ENCODE data around the gene PAX7. TPM values are rescaled to one million over a fixed set of nuclear protein-coding genes. Genes with fewer than 3 reads are reported as not detected.
"Not testable (repeated sequence)": the region's sequence is repeated elsewhere in the genome, so short reads cannot be mapped to it uniquely, and the experiment has no call there.

Gene PAX7
- total RNA-seq, 1 donor from 2014 or later: not detected

- intact Hi-C loops (cut with micrococcal nuclease): not testable (repeated sequence)
Observed at GRCh38 chr1:18694289-18694688, 63.6 kb downstream of the PAX7 start.

DNA sequence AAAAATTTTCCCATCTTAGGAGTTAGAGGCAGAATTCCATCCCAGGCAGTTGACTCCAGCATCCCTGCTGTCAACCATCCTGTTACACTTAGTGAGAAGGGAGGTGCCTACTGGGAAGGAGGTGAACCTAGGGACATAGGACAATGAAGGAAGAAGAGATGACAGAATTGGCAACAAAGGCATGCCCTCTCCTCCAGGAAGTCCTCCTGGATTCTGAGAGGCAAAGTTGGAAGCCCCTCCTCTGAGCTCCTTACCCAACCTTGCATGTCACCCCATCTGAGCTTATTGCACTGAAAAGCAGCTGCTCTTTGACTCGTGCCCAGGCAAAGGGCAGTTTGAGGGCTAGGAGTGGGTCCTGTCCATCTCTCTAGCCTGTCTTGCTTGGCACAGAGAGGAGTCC, 66.9 kb downstream of the PAX7 start:
- intact Hi-C loops (cut with micrococcal nuclease): no loop called here

GRCh38 chr1:18700530-18700929, 69.9 kb downstream of the PAX7 start:
- intact Hi-C loops (cut with micrococcal nuclease): no loop called here

GRCh38 chr1:18701183-18701582, 70.5 kb downstream of the PAX7 start:
- intact Hi-C loops (cut with micrococcal nuclease): no loop called here

DNA sequence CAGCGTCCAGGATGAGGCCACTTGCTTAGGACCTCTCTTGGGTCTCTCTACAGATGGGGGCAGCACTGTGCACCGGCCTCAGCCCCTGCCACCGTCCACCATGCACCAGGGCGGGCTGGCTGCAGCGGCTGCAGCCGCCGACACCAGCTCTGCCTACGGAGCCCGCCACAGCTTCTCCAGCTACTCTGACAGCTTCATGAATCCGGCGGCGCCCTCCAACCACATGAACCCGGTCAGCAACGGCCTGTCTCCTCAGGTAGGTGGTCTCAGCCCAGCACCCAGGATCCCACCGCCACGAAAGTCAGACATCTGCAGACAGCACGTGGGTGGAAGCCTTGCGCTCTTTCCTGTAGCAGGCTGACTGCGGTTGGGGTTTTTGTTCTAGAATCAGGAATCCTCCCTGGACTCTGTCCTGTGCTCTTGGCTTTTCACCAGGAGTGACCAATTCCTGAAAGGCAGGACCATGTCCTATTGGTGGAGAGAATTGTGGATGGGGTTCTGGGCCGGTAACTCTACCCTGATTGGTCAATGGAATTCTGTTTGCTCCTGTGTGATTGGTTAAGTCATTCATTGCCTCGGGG, 72.5 kb downstream of the PAX7 start:
- intact Hi-C loops (cut with micrococcal nuclease): no loop called here

DNA sequence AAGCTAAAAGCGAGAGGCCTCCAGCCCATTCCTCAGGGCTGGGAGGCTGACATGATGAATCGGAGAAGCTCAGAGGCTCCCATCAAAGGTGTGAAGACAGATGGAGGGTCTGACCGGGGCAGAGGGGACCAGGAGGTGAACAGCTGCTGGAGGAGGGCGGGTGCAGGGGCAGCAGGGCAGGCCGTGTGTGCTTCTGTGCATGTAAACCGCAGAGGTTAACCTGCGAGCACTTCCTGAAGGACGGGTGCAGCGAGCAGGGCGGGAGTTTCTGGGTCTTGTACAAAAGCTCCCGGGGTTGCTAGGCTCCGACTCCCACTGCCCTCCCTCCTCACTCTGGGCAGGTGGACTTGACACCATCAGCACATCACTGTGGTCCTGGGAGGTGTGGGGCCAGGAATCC, 75.2 kb downstream of the PAX7 start:
- intact Hi-C loops (cut with micrococcal nuclease): no loop called here

- intact Hi-C loops (cut with micrococcal nuclease): no loop called here
Observed at GRCh38 chr1:18707696-18708257, 77.1 kb downstream of the PAX7 start.

- intact Hi-C loops (cut with micrococcal nuclease): no loop called here
Observed at GRCh38 chr1:18710002-18710401, 79.4 kb downstream of the PAX7 start.

DNA sequence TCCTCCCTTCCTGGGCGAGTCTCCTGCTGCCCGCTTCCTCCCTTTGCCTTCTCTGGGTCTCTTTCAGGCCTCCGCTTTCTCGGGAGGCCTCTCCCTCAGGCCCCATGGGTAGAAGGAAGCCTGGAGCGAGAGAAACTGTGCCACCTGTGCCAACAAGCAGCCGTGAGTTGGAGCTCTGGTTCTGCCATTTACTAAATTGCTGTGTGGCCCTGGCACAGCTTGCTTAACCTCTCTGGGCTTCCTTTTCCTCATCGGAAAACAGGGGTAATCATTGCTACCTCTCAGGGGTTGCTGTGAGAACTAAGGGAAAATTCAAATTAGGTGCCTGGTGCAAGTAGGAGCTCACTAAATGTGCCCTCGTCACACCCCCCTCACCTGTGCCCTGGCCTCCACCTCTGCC, 80.4 kb downstream of the PAX7 start:
- intact Hi-C loops (cut with micrococcal nuclease): no loop called here

DNA sequence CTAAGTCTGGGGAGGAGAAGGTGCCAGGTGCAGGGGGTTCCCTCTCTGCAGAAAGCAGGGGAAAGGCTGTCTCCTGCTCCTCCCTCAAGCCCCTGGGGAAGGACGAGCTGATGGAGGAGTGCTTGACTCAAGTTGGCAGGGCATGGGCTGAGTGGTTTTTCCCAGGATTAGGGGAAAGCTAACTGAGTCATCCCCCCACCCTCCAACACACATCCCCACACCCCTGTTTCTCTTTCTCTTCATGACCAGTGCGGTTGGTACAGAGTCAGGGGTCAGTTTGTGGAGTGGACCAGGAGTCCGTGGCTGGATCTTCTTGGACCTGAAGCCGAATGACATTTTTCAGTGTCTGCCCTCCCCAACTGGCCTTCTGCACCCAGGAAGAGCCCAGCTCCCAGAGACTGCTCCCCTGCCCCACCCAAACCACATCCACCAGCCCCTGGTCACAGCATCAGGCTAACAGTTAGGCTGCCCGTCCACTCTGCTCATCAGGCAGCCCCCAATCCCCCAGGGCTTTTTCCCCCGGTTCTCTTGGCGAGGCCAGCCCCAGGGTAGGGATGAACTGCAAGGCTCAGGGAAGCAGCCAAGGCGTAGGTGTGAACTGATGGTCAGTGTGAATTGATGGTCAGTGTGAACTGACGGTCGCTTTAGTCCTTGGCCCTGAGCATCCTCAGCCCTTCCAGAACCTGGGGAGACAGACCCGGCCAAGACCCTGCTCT, 81.0 kb downstream of the PAX7 start:
- intact Hi-C loops (cut with micrococcal nuclease): no loop called here

- intact Hi-C loops (cut with micrococcal nuclease): no loop called here
Observed at GRCh38 chr1:18712252-18712600, 81.6 kb downstream of the PAX7 start.

GRCh38 chr1:18714404-18715175, 83.9 kb downstream of the PAX7 start:
- intact Hi-C loops (cut with micrococcal nuclease): no loop called here

GRCh38 chr1:18716112-18716784, 85.6 kb downstream of the PAX7 start:
- intact Hi-C loops (cut with micrococcal nuclease): no loop called here

- intact Hi-C loops (cut with micrococcal nuclease): no loop called here
Observed at GRCh38 chr1:18716785-18717678, 86.4 kb downstream of the PAX7 start.

GRCh38 chr1:18719786-18720451, 89.3 kb downstream of the PAX7 start:
- intact Hi-C loops (cut with micrococcal nuclease): no loop called here

DNA sequence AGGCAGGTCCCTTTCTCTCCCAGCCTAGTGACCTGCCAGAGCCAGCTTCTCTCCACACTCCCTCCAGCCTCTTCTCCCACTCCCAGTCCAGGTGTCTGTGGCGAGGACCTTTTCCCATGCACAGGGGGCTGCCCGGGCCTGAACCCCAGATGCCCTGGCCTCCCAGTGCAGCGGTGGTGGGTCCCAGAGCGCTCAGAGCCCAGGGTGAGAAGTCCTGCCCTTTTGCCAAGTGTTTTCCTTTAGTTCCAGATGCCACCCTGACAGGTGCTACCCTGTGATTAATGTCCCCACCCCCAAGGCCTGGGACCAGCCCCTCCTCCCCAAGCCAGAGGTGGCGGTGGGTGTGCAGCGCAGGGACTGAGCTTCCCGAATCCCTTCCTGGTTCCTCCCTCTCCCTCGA, 90.4 kb downstream of the PAX7 start:
- intact Hi-C loops (cut with micrococcal nuclease): no loop called here

DNA sequence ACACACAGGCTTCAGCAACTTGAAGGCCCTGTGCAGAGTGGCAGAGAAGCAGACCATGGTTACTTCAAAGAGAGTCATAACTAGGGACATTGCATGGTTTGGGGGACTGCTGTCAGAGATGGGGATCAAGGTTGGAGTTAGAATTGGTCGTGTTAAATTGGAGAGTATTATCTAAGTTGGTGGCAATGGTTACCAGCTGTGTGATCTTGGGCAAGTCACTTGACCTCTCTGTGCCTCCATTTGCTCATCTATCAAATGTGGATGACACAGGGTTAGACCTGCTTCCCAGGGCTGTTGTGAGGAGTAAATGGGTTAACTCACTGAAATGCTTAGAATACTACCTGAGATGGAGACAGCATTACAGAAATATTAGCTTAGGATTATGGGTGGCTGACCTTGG, 91.1 kb downstream of the PAX7 start:
- intact Hi-C loops (cut with micrococcal nuclease): no loop called here

GRCh38 chr1:18722270-18722669, 91.6 kb downstream of the PAX7 start:
- intact Hi-C loops (cut with micrococcal nuclease): no loop called here

DNA sequence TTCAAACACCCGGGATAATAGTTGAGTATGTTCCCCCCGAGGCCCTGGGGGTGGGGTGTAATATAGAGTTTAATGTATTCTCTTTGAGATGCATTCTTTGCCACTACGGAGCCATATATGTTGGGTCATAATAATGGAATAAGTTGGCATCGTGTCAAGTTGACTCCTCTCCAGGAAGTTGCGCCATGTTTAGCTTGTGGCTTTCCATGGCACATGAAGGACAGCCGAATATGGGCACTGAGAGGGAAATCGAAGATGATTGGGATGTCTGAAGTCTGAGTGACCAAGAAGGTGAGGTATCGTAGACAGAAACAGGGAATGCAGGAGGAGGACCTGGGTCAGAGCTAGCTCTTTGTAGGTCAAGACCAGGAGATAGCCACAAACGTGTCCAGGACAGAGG, 92.6 kb downstream of the PAX7 start:
- intact Hi-C loops (cut with micrococcal nuclease): no loop called here

GRCh38 chr1:18723701-18724411, 93.2 kb downstream of the PAX7 start:
- intact Hi-C loops (cut with micrococcal nuclease): no loop called here

Measured in T-helper 1 cell treated with Interleukin-12 subunit alpha and Interleukin-12 subunit beta and Interleukin-4 antibody, amounts not matched to agents 30 ng/mL and 1 ng/mL, for 36 hours (primary cell).